HG03064 (cell line): ENCODE results near the gene BBS1.
A peak's percentile ranks its signal among the peaks of the same experiment; 100 is the strongest.

Experiments used
- ATAC-seq: cut with Tn5 transposase; IDR thresholded peaks from one replicate; pipeline ENCODE4 v1.9.1; 2021; ENCODE audit warnings: low read depth; ENCODE audit not compliant: unreplicated experiment

The BBS1 gene

DNA sequence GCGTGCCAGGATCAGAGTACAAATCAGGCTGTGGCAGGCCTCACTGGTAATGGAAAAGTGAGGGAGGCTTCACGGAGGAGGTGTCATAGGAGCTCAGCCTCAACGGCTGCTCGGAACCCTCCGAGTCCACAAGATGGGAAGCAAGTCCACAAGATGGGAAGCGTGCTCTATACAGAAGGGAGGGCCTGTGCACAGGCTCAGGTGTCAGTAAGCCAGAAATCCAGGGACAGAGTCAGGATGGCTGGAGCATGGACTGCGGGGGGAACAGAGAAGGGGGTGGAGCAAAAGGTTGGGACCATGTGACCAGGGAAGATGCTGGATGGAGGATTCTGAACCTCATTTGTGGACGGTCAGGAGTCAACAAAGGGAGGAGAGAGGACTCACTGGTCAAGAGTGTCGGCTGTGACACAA is 33.6 kb upstream of the BBS1 start:
- no peak for ATAC-seq

DNA sequence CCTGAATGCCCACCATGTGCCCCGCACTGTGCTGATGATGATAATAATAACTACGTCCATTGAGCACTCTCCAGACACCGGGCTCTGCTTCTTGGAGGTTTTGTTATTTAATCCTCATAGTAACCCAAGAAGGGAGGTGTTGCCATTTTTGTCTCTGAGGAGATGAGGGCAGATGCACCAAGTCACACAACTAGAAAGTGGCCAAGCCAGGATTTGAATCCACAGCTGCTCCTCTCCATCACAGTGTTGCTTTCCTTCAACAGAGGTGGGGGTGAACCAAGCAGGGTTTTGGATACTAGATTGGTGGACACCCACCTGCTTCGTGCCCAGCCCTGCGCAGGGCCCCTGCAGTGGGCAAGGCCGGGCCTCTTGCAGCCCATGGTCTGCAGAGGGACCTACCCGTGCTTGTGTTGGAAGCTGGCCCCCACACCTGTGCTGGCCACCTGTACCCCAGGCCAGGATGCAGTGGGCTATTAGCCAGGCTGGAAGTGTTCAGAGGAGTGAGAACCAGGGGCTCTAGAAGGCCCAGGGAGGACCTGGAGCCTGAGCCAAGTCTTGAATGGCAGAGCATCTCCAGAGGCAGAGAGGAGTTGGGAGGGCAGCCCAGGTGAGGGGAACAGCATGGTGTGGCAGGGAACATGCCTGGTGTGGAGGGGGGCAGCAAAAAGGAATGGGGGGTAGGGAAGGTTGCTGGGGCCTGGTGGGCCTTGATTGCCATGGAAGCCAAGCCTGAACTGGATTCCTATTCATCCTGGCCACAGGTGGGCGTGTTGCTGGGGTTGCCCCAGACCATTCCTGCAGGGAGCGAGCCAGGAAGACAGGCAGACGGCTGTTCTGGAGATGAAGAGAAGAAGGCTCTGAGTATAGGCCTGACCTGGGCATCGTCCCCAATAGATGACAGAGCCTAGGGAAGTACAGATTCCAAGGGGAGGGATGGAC is 32.9 kb upstream of the BBS1 start:
- ATAC-seq, result no peak

DNA sequence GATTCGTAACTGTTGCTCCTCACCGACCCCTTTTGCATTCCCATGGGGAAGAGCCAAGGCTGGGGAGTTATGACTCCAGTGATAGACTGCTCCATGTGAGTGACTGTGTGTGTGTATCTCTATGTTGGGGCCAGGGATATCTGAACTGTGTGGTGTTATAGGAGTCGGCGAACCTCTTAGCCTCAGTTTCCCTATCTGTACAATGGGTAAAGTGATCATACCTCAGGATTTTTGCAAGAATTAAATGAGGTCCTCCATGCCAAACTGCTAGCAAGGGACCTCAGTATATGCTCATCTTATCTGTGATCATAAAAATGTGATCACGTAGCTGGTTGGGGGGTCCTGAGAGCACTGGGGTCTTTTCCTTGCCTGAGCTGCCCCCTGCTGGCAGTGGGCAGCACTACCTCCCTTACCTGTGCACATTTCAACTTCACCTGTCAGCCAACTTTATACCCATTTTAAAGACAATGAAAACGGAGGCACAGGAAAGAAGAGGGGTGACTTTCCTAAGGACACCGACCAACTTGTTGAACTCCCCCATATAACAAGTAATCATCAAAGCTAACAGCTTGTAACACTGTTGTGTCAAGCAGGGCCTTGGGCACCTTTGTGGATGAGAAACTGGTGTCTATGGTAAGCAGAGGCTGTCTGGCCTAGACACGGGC is 31.6 kb upstream of the BBS1 start:
- ATAC-seq, result no peak

DNA sequence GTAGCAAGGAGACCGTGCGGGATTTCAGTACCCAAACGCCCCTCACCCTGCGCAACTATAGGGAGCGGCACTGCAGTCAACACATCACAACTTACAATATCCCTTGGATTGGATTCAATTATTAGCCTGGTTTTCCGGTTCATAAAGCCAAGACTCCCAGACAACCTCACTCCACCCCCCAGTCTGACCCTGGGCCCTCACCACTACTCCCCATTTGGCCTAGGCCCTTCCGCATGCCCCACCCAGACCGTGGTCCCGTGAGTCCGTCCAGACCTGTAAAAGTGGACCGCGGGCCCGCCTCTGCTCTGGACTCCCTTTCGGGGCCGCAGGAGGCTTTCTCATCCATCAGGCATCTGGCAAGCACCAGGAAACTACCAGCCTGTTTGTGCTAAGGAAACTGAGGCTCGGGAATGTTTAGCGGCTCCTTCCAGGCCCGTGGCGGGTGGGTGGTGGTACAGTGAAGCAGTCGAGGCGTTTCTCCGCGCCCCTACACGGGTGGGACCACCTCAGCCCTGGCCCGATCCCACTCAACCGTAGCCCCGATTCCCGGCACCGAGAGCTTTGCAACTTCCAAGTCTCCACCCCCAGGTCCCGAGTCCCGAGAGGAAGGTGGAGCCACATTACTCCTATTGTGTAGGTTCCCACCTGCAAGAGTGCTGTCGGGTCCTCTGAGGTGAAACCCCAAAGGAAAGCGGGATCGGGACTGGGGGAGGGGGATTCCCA is 30.9 kb upstream of the BBS1 start:
- ATAC-seq, result no peak

DNA sequence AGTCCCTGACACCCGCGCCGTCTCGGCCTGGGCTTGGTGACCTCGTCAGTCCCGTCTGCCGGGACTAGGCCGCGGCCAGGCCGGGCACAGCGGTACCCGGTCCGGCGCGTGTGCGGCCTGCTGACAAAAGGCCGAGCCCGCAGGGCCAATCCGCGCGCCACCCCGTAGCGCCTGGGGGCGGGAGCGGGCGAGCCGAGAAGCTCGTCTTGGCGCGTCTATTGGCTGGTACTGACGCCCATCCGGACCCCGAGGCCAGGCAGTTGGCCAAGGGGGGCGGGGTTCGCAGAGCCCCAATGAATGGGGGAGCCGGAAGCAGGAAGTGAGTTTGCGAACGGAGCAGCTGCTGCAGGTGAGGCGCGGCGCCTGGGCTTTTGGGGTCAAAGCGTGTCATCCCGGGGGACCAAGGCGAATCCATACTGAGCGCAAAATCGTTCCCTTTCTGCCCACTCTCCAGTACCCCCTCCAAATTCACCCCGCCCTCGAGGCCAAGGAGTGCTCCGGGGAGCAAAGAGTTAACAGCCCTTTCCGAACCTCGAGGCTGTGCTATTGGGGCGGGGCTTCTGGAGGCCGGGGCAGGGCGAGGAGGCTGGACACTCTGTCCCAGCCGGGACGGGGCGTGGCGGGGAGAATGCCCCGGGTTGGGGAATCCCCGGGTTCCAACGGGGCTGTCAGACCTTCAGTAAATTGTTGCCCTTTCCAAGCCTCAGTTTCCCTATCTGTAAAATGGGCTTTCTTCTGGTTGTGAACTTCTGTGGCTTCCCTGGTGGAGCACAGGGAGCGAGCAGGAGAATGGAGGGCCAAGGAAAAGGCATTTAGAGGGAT is 30.1 kb upstream of the BBS1 start, which contains the start of gene DPP3:
Gene DPP3, plus strand, starts transcription at position 318 of the 822 bp plus-strand sequence. CDS start 1,767 bp downstream, outside the sequence.
- ATAC-seq, result peak; percentile 68

DNA sequence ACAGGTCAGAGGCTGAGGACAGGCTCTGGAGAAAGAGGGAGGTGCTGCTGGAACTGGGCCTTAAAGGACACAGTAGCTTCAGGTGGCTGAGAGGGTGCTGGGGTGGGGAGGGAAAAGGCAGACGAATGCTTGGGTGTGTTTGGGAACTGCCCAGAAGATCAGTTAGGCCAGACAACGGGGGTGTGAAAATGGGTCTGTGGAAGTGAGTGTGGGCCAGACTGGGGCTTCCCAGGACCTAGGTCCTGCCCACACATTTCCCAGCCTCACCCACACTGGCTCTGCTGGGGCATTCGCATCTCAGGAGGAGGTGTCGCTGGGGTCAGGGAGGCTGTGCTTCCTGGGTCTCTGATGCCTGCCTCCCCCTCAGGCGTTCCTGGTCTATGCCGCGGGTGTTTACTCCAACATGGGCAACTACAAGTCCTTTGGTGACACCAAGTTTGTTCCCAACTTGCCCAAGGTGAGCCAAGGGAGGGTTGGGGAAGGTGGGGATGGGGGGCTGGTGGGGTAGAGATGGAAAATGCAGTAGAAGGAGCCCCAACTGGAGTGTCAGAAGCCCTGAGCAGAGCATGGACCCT is 25.5 kb upstream of the BBS1 start:
- no peak for ATAC-seq

DNA sequence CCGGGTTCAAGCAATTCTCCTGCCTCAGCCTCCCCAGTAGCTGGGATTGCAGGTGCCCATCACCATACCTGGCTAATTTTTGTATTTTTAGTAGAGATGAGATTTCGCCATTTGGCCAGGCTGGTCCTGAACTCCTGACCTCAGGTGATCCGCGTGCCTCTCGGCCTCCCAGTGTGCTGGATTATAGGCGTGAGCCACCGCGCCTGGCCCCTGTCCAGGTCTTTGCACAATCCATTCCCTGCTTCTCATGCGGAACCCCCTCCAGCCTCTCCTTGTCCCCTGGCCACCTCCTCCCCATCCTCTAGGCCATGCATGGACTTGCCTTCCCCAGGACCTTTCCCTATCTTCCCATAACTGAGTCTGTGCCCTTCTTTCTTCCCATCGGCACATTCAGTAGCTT is 21.5 kb upstream of the BBS1 start:
- ATAC-seq, result no peak

DNA sequence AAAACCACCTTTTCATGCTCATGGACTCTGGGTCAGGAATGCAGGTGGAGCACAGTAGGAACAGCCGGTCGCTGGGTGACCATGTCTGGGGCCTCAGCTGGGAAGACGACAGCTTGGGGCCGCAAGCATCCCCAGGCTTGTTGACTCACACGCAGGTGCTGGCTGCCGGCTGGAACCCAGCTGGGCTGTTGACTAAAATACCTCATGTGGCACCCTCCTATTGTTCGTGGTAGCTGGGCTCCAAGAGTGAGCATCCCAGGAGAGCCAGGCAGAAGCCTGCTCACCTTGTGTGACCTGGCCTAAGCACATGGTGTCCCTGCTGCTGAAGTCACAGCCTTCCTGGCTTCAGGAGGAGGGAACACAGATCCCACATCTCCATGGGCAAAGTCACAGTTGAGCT is 20.8 kb upstream of the BBS1 start:
- no peak for ATAC-seq

DNA sequence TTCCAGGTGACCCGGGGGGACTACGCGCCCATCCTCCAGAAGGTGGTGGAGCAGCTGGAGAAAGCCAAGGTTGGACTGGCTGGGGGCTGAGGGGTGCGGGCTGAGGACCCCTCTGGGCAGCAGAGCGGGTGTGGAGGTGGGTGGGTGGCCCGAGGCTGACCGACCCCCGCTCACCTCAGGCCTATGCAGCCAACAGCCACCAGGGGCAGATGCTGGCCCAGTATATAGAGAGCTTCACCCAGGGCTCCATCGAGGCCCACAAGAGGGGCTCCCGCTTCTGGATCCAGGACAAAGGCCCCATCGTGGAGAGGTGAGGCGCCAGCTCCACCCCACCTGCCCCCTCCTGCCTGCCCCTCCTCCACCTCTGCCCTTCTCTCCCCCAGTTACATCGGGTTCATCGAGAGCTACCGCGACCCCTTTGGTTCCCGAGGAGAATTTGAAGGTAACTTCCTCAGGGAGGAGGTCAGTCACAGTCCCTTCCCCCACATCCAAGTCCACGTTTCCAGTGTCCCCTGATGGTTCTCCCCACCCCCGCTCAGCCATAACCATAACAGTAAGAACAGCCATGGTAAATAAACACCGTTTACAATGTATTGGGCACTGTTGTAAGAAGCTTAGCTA is 19.0 kb upstream of the BBS1 start:
- no peak for ATAC-seq

DNA sequence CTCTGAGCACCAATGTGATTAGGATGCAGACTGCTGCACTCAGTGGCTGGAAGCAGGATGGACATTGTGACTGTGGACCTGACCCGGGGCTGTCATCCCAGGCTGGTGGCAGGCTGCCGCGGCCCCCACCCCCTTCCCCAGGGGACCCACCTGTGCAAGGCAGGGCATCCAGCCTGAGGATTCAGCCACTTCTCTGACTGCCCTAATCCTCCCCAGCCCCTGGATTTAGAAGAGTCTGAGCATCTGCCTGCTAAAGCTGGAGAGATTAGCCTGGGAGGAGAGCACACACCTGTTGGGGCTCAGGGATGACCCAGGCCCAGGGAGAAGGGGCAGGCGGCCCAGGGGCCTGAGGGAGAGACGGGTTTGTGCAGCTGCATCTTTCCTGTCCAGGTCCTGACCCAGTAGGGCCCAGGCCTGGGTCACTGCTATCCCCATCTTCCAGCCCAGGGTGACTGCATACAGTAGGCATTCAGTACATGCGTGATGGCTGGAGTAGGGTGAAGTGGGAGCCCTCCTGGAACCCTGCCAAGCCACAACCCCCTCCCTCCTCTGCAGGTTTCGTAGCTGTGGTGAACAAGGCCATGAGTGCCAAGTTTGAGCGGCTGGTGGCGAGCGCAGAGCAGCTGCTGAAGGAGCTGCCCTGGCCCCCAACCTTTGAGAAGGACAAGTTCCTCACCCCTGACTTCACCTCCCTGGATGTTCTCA is 18.1 kb upstream of the BBS1 start:
- ATAC-seq, result no peak

DNA sequence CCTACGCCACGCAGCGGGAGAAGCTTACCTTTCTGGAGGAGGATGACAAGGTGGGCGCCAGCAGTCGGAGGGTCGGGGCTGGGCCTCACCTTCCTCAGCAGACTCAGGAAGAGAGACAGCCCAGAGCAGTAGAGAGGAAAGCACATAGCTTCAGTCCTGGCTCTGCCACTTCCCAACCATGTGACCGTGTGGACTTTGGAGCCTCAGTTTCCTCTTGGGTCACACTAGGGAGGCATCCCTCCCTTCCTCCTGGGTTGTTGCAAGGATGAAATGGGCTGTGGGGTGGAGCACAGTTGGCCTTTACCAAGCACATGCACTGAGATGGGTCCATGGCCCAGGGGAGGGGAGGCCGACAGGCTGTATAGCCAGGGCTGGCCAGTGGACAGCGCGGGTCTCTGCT is 17.3 kb upstream of the BBS1 start:
- ATAC-seq, result no peak

DNA sequence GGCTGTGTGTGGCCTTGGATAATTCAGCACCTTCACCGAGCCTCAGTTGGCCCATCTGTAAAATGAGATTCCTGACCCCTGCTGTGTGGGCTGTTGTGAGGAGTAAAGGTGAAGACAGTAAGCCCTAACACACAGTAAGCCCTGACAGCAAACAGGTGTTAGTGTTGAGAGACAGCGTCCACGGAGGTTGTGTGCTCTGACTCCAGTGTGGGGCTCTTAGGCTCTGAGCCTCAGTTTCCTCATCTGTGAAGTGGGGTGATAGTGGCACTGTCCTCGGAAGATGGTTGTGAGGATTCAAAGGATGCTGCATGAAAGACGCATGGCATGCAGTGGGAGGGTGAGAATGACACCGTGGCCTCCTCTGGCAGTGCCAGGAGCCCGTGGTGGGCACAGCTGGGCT is 16.0 kb upstream of the BBS1 start:
- no peak for ATAC-seq

DNA sequence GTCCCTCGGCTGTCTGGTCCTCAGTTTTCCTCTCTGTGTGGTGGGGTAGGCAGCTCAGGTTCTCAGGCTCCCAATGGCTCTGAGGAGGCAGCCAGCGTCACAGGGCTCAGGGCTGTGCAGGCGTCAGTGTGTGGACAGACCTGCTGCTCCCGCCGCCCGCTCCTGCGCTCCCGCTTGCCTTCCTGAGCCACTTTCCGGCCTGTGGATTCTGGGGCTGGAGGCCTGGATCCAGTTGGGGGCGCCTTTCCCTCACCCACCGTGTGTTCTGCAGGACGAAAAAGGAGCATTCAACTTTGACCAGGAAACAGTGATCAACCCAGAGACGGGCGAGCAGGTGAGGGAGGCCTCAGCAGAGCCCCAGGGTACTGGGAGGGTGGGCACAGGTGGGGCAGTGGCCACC is 15.5 kb upstream of the BBS1 start:
- ATAC-seq, result no peak

DNA sequence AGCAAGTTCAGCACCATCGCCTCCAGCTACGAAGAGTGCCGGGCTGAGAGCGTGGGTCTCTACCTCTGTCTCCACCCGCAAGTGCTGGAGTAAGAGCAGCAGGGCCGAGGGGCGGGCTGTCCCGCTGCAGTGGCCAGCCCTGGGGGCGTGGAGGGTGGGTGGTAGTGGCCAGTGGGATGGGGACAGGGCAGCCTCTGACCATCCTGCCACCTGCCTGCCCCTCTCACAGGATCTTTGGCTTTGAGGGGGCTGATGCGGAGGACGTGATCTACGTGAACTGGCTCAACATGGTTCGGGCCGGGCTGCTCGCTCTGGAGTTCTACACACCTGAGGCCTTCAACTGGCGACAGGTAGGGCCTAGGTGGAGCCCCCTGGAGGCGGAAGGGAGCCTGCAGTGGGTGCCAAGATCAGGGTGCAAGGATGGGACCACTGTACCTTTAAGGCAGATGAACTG is 15.0 kb upstream of the BBS1 start:
- no peak for ATAC-seq

DNA sequence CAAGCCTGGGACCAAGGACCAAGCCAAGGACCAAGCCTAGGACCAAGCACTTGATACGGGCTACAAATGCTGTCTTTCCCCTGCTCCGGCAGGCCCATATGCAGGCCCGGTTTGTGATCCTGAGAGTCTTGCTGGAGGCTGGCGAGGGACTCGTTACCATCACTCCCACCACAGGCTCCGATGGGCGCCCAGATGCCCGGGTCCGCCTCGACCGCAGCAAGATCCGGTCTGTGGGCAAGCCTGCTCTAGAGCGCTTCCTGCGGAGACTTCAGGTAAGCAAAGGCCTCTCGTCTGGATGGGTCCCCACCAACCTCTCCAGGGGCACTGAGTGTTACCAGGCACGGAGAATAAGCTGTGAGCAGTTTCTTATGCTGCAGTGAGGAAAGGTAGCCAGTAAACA is 13.2 kb upstream of the BBS1 start:
- ATAC-seq, result no peak

DNA sequence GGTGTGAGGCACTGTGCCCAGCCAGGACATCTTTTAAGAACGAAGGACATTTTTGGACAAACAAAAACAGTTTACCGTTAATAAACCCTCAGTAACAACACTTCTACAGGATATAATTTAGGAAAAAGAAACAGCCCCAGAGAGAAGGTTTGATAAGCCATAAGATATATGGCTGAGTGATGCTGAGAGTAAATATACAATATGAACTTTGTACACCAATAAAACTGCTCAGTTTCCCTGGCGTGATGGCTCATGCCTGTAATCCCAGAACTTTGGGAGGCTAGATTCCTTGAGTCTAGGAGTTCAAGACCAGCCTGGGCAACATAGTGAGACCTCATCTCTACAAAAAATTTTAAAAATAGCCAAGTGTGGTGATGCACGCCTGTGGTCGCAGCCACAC is 11.9 kb upstream of the BBS1 start:
- no peak for ATAC-seq

DNA sequence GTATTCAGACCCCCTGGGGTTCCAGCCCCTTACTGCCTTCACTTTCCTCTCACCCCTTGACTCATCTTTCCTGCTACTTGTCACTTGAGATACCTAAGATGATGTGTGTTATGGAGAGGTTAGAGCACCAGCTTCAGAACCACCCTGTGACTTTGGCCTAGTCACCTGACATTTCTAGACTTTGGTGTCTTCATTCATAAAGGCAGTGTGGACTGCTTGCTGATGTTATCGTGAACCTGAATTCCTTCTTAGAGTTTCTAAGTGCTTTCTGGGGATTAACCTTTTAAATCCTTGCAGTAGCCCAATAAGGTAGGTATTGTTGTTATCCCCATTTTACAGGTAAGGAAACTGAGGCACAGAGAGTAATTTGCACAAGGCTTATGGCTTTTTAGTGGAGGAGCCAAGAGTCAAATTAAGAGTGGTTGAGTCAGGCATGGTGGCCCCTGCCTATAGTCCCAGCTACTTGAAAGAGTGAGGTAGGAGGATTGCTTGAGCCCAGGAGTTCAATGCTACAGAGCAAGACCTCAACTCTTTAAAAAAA is 5.1 kb upstream of the BBS1 start:
- ATAC-seq, result no peak

DNA sequence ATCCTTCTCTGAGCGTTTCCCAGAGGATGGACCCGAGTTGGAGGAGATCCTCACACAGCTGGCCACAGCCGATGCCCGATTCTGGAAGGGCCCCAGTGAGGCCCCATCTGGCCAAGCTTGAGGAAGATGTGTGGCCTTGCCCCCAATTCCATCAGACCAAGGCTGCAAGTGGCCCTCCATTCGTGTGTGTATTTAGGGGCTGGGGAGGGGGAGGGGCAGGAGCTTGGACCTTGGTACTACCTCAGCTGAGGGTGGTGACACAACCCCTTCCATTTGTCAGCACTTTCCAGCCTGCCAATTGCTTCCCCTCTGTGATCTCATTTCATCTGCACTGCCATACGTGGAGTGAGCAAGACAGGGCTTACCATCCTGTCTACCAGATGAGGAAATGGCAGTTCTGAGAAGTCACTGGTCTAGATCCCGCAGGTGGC is 1.3 kb upstream of the BBS1 start:
- no peak for ATAC-seq

DNA sequence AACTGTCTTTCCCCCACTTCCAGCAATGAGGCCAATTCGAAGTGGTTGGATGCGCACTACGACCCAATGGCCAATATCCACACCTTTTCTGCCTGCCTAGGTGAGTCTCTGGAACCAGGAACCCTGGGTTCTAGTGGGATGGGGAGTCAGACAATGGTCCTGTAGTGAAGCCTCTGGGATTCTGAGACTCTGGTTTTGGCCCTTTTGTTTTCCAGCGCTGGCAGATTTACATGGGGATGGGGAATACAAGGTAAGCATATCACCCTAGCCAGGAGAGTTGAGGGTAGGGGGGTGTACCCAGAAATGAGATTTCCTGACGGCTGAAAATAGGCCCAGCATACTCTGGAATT is 530 bp downstream of the BBS1 start:
- no peak for ATAC-seq
